HG03159 (cell line): Measurements from ENCODE around the gene AGK.
"Not testable (repeated sequence)": the region's sequence is repeated elsewhere in the genome, so short reads cannot be mapped to it uniquely, and the experiment has no call there.

Experiments
- ATAC-seq: cut with Tn5 transposase; IDR thresholded peaks from one replicate; pipeline ENCODE4 v1.9.1; 2021; ENCODE audit warnings: mild to moderate bottlenecking, moderate library complexity; ENCODE audit not compliant: unreplicated experiment

Gene AGK

GRCh38 chr7:141674171-141674671, 123.0 kb downstream of the AGK start:
- no peak for ATAC-seq

DNA sequence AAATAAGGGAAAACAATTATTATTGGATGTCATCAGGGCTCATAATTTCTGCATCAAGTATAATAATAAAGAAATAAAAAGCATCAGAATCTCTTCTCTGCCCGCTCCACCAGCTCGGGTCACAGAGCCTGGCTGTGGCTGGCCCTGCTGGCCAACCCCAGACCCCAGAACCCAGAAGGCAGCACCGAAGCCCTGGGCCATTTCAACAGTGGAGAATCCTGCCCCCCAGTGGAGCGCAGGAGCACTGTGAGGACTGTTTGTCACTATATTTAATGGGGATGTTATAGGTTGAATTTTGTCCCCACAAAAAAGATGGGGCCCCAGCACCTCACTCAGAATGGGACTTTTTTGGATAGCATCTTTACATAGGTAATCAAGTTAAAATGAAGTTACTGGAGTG, 123.5 kb downstream of the AGK start:
- no peak for ATAC-seq

- ATAC-seq: no peak
Measured at GRCh38 chr7:141675436-141676215, 124.4 kb downstream of the AGK start.

GRCh38 chr7:141676618-141677017, 125.4 kb downstream of the AGK start:
- no peak for ATAC-seq

- peak; percentile 64 for ATAC-seq
Measured at GRCh38 chr7:141679014-141679413, 127.8 kb downstream of the AGK start.

- ATAC-seq: no peak
Measured at GRCh38 chr7:141685285-141686023, 134.2 kb downstream of the AGK start.

GRCh38 chr7:141686074-141686473, 134.9 kb downstream of the AGK start:
- ATAC-seq: no peak

- ATAC-seq: no peak
Measured at GRCh38 chr7:141686670-141687069, 135.5 kb downstream of the AGK start.

- no peak for ATAC-seq
Measured at GRCh38 chr7:141688043-141688442, 136.8 kb downstream of the AGK start.

DNA sequence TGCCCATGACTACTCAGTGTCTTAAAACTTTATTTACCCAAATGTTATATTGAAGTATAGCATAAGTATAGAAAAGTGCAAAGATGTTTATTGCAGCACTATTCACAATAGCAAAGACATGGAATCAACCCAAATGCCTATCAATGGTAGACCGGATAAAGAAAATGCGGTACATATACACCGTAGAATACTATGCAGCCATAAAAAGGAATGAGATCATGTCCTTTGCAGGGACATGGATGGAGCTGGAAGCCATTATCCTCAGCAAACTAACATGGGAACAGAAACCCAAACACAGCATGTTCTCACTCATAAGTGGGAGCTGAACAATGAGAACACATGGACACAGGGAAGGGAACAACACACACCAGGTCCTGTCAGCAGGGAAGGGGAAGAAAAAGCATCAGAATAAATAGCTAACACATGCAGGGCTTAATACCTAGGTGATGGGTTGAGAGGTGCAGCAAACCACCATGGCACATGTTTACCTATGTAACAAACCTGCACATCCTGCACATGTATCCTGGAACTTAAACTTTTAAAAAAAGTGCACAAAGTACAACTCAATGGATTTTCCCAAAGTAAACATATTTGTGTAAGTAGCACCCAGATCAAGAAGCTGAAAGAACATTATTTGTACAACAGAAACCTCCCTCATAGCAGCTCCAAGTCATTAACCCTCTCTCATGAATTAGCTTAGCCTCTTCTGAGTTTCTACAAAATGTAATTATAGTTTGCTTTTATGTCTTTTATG, 138.0 kb downstream of the AGK start:
- ATAC-seq: not testable (repeated sequence)

GRCh38 chr7:141691540-141691939, 140.3 kb downstream of the AGK start:
- ATAC-seq: no peak

GRCh38 chr7:141691961-141692360, 140.8 kb downstream of the AGK start:
- ATAC-seq: no peak

- ATAC-seq: no peak
Measured at GRCh38 chr7:141693082-141693481, 141.9 kb downstream of the AGK start.

DNA sequence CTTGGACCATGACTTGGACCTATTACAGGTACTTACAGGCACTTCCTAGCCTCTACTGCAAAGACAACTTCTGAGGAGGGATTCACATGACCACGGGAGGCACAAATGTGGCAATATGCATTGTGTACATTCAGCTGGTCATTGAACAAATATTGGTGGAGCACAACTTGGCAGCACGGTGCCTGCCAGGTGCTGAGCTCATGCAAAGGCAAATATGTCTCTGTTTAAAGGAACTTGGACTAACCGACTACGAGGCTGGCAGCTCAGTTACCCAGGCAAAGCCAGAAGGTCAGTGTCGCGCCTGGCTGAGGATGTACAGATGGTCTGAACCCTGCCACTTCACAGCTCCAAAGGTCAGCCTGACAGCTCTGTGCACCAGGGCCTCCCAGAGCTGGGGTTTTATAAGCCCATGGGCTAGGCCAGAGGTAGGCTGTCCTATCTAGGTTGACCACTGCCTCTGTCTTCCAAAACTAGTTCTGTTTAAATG, 144.6 kb downstream of the AGK start:
- ATAC-seq: no peak

GRCh38 chr7:141696348-141696747, 145.1 kb downstream of the AGK start:
- no peak for ATAC-seq

- ATAC-seq: no peak
Measured at GRCh38 chr7:141697211-141697871, 146.1 kb downstream of the AGK start.

DNA sequence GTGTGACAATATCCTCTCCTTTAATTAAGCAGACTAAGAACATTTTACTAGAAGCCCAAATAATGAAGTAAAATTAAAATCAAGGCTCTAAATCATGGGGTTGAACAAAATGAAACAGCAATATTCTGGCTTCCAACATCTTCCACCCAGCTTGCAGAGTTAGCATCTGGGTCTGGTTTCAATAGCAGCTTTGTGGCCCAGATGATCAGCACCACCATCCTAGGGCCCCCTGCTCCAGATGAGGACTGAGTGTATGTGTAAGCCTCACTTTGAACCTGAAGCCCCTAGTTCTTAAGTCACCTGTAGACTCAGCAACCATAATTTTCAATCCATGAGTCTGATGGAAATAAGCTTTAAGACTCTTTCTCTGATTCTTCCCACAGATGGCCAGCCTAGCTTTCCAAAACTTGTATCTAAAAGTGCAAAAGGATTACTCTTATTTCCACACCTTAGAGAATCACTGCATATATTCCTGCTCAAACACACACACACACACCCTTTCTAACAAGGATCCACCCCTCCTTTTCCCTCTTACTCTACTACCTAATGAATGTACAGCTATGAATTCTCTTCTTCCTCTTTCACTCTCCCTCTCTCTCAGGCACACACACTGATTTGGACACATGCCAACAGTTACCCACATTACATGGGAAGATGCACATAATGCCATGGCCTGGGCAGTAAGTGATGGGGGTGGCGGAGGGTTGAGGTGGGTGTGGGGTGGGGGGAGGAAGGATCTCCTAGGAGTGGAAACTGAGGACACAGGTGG, 147.2 kb downstream of the AGK start:
- no peak for ATAC-seq

DNA sequence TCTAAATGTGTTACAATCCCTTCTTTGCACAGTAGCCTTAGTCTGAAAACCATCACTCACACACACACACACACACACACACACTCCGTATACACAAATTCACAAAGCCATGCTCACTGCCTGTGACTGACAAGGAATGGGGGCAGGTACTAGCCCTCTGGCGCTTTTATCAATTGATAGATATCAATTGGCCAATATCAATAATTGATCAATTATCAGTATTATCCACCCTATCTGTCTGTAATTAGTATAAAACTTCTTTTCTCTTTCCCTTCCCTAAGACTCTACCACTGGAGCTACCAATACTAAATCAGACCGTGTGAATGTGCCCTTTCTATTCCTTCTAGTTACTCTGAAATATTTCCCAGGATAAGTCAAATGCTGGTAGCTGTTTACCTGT, 148.7 kb downstream of the AGK start:
- no peak for ATAC-seq

DNA sequence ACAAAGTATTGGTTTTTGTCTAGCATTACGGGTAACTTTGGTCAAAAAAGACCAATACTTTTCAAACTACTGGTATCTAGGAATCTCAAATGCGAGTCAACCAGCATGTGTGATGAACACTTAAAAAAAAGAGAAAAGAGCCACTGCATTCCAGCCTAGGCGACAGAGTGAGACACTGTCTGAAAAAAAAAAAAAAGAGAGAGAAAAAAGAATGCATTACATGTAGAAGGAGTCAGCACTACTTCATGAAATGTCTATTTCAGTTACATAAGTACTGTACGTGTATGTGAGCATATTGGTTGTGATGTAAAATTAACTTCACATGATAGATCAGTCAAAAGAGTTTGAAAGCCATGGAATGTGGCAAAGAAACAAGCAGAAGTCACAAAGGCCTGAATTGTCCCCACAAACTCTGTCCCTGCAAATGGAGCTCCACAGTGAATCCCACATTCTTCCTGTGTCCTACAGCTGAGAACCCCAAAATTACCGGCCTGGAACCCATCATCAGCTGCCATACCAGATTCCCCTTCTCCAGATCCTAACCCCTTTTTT, 149.2 kb downstream of the AGK start:
- ATAC-seq: no peak
